Stimulated activated CD4-positive, alpha-beta T cell treated with anti-CD3 and anti-CD28 coated beads, Interleukin-15, amount 100 ng/mL, for 48 hours (primary cell): Measurements from ENCODE around the gene BCL3.
"Not testable (repeated sequence)": the region's sequence is repeated elsewhere in the genome, so short reads cannot be mapped to it uniquely, and the experiment has no call there.

Source experiments
- DNase-seq, 2 donors: peaks; one replicate each; pipeline ENCODE4 v3.0.0-alpha.2; 2020; ENCODE audit warnings: low read depth in 2 of 2

Gene BCL3, protein sequence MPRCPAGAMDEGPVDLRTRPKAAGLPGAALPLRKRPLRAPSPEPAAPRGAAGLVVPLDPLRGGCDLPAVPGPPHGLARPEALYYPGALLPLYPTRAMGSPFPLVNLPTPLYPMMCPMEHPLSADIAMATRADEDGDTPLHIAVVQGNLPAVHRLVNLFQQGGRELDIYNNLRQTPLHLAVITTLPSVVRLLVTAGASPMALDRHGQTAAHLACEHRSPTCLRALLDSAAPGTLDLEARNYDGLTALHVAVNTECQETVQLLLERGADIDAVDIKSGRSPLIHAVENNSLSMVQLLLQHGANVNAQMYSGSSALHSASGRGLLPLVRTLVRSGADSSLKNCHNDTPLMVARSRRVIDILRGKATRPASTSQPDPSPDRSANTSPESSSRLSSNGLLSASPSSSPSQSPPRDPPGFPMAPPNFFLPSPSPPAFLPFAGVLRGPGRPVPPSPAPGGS

DNA sequence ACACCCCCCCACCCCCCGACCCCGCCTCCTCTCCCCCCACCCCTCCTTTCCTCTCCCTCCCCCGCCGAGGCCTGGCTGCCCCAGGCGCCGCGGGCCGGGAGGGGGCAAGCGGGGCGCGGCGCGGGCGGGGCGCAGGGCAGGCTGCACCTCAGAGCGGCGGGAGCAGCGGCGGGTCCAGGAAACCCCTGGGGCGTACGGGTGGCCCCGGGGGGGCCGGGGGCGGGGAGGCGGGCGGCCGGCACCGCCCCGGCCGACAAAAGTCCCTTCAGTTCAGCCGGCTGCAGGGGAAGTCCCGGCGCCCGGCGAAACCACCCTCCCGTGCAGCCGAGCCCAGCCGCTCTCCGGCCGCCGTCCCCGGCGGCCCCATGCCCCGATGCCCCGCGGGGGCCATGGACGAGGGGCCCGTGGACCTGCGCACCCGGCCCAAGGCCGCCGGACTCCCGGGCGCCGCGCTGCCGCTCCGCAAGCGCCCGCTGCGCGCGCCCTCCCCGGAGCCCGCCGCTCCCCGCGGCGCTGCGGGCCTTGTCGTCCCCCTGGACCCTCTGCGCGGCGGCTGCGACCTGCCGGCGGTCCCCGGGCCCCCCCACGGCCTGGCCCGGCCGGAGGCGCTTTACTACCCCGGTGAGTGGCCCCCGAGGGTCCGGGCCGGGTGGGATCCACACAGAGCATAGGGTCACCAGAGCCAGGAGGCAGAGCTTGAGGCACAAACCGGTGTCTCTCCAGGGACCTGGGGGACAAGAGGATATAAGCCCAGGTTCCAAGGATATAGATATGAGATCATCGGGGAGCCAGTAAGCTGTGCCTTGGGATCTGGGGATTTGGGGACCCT is at the start of gene BCL3:
Gene BCL3, plus strand, starts transcription at position 283 of the 829 bp plus-strand sequence. Its CDS starts 83 bp downstream, at position 366.
- DNase-seq = peak; percentile 28 to 64

DNA sequence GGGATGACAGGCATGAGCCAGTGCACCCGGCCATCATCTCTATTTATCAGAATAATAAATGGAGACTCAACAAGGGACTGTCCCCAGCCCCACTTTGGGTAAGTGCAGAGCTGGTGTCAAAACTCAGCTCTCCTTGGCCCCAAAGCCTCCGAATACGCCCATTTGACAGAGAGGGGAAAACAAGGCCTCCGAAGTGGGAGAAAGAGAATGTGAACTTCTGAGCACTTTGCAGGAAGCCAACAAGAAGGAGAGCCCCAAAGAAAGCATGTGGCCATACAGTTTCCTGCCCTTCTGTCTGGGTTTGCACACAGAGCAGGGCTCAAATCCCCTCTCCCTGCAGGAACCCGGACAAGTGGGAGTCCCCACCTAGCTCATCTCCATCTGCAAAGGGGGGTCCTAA is 48.0 kb upstream of the BCL3 start:
- DNase-seq = no peak

DNA sequence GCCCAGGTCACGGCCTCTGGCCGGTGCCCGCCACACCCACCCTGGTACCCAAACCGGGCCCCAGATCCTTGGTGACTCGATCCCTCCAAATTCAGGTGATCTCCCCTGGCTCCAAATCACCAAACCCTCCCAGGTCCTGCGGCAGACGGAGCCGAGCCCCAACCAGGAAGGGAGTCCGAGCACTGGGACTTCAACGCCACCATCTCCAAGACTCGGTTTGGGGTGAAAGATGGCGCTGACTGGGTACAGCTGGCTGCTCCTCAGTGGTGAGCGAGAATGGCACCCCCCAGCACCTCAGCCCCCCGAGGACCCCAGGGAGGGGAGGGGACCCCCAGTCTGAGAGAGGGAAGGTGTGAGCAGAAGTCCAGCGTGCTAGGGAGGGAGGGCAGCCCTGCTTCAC is 47.3 kb upstream of the BCL3 start:
- DNase-seq = no peak

DNA sequence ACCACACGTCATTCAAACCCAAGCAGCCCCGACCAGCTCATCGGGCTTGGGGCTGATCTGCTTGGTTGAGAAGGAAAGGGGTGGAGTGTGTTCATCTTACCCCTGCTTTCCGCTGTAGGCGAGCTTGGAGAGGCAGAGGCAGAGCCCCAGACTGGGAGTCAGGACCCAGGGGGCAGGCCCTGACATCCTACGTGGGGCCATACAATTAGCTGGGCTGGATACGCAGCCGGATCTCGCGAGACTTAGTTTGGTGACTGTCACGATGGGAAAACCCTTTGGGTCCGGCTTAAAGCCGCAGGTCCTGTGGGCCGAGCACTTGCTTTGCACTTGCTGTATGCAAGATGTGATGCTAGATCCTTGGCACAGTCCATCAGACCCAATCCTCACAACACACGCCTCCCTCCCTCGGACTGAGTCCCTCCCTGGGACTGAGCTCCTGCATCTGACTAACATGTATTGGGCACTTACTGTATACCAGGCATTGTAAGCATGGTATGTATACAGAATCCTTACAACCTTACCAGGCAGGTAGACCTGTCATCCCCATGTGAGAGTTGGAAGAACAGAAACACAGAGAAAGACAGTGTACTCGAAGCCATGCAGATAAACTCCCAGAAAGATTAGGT is 45.8 kb upstream of the BCL3 start:
- no peak for DNase-seq

DNA sequence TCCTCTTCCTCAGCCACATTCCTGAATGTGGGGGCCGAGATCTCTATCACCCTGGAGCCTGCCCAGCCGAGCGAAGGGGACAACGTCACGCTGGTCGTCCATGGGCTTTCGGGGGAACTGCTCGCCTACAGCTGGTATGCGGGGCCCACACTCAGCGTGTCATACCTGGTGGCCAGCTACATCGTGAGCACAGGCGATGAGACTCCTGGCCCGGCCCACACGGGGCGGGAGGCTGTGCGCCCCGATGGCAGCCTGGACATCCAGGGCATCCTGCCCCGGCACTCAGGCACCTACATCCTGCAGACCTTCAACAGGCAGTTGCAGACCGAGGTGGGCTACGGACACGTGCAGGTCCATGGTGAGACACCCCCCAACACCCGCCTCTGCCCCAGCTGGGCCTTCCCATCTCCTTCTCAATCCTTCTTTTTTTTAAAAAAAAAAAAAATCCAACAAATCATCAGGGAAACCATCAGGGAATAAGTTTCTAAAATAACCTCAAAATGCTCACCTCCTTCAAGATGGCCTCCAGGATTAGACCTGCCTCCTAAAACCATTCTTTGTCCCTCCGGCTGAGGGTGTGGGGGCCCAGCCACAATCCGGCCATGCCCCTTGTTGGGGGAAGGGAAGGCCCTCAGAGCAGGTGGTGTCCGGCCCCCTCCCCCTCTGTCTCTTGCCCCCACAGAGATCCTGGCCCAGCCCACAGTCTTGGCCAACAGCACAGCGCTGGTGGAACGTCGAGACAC is 45.0 kb upstream of the BCL3 start:
- DNase-seq = no peak

DNA sequence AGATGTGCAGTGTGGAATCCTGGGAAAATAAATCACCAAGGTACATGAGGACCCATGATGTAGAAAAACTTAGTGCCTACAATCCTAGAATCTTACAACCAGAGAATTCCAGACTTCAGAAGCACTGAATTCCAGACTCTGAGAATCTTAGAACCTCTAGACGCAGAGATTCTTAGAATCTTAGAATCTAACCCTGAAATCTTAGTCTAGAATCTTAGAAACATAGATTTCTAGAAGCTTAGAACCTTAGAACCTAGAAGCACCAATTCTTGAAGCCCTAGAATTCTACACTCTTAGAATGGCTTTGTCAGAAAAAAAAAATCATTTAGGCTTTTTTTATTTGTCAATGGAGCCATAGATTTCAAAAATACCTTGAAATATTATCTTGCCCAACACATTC is 43.5 kb upstream of the BCL3 start:
- no peak for DNase-seq

DNA sequence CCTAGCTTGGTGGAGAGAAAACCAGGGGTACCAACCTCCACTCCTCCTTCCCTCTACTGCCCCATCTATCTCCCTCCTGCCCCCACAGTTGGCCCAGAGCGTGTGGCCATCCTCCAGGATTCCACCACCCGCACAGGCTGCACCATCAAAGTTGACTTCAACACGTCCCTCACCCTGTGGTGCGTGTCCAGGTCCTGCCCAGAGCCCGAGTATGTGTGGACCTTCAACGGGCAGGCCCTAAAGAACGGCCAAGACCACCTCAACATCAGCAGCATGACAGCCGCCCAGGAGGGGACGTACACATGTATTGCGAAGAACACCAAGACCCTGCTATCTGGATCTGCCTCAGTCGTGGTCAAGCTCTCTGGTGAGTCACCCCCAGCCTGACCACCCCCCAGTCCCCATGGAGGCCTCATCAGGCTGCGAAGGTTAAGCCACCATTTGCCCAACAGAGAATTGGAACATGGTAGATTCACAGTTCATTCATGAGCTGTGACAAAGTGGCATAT is 43.0 kb upstream of the BCL3 start:
- no peak for DNase-seq

DNA sequence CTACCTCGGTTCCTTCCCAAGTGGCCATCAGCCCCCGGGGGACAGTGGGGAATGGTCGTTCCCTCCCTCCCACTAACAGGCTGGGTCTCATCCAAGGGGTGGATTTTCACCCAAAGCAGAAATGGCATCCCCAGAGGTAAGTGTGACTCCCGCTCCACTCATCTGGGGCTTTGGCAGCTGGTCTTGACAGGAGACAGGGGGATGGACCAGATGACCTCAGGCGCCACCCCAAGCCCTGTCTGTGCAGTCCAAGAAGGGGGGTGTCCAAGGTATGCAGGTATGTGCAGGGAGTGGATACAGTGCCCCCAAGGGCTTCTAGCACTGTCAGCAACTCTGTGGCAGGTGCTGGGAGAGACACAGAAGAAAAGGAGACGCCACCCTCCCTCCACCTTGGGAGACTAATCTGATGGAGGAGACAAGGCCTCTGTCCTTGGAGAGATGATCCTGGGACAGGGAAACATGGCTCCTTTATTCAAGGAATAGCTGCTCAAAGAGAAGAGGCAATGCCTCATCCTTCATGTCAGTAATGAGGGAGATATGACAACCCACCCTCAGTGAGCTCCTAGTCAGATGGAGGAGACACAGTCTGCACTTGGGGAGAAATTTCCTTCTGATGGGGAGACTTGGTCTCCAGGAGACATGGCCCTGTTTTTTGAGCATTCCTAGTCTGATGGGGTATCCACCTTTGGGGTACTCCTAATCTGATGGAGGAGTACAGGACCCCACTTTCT is 41.8 kb upstream of the BCL3 start:
- no peak for DNase-seq

DNA sequence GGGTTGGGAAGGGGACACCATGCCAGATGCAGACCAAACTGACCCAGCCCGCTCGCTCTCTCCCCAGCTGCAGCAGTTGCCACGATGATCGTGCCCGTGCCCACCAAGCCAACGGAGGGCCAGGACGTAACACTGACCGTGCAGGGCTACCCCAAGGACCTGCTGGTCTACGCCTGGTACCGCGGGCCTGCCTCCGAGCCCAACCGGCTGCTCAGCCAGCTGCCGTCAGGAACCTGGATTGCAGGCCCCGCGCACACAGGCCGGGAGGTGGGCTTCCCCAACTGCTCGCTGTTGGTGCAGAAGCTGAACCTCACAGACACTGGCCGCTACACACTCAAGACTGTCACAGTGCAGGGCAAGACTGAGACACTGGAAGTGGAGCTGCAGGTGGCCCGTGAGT is 40.7 kb upstream of the BCL3 start:
- DNase-seq = no peak

DNA sequence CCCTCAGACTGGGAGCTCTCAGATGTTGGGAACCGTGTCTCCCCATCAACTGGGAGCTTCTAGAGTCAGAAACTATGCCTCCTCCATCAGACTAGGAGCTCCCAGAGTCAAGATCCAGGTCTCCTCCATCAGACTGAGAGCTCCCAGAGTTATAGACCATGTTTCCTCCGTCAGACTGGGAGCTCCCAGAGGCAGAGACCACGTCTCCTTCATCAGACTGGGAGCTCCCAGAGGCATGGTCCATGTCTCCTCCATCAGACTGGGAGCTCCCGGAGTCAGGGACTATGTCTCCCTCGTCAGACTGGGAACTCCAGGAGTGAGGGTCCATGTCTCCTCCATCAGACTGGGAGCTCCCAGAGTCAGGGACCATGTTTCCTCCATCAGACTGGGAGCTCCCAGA is 39.6 kb upstream of the BCL3 start:
- DNase-seq = no peak

DNA sequence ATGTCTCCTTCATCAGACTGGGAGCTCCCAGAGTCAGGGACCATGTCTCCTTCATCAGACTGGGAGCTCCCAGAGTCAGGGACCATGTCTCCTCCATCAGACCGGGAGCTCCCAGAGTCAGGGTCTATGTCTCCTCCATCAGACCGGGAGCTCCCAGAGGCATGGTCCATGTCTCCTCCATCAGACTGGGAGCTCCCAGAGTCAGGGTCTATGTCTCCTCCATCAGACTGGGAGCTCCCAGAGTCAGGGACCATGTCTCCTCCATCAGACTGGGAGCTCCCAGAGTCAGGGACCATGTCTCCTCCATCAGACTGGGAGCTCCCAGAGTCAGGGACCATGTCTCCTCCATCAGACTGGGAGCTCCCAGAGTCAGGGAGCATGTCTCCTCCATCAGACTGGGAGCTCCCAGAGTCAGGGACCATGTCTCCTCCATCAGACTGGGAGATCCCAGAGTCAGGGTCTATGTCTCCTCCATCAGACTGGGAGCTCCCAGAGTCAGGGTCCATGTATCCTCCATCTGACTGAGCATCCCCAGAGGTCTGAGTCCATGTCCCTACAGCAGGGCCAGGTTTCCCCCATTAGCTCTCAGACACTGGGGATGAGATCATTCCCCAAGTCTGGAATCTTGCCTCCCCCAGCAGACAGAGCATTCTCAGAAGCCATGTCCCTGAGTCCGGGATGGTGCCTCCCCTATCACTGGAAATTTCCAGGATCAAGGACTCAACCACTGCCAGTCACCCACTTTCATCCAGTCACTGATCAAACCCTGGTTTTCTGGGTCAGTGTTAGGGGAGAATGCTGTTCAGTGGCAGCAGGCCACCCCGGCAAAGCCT is 38.9 kb upstream of the BCL3 start:
- DNase-seq = not testable (repeated sequence)

DNA sequence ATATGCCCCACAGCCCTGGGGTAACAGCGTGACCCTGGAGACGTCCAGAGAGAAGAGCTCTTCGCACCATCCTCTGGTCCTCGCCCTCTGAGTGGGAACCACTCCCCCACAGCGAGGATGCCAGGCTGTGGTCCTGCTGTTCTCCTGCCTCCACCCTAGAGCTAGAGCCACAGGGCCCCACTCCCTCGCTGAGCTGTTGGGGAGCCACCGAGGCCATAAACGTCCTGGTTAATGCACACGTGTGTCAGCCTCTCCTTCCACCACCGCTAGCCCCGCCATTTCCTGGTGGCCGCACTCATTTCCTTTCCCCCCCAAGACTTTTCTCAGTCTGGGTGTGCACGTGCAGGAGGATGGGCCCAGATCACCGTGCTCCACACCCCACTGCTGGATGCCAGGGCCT is 38.0 kb upstream of the BCL3 start:
- DNase-seq = no peak

DNA sequence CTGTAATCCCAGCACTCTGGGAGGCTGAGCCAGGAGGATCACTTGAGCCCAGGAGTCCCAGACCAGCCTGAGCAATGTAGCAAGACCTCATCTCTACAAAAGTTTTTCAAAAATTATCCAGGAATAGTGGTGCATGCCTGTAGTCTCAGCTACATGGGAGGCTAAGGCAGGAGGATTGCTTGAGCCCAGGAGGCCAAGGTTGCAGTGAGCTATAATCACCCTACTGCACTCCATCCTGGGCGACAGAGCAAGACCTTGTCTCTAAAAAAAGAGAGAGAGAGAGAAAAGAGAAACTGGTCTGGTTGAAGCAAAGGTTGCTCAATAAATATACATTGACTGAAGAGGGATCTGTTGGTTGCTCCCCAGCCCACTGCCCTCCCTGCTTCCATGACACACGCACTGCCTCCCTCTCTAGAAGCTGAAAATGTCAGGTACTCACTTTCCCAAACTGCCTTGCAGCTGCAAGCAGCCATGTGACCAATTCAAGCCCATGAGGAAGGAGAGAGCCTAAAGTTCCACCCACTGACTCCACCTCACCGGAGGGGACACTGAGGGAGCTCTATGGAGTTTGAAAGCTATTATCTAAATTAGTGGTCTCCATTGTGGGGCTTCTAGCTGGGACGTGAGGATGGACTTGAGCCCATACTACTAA is 35.5 kb upstream of the BCL3 start:
- no peak for DNase-seq

DNA sequence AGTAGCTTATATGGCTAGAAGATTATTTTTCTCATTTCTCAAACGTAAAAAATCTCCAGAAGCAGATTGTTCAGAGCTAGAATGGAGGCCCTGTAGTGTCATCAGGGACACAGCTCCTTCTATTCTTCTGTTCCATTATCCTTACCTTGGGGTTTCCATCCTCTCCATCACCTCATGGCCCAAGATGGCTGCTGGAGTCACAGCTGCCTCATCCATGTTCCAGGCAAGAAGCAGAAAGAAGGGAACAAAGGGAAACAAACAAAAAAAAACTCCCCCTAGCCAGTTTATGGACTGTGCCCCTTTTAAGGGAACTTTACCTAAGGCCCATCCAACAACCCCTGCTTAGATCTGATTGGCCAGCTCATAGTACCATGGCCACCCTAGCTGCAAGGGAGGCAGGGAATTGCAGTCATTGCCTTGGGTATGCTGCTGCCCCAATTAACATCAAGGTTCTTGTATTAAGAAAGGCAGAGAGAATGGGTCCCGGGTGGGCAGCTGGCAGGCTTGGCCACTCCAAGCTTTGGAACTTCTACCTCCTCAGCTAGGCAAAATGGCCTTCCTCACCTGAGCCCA is 33.8 kb upstream of the BCL3 start:
- no peak for DNase-seq

DNA sequence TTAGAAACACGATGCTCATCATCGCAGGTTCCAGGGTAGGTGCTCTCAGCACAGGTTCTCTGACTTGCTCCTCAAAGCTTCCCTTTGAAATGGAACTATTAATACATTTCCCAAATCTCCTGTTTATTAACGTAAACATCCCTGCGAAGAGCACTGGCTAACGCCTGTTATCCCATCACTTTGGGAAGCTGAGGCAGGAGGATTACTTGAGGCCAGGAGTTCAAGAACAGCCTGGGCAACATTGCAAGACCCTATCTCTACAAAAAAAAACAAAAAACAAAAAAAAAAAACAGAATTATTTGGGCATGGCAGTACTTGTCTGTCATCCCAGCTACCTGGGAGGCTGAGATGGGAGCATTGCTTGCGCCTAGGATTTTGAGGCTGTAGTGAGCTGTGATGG is 30.9 kb upstream of the BCL3 start:
- DNase-seq = no peak

DNA sequence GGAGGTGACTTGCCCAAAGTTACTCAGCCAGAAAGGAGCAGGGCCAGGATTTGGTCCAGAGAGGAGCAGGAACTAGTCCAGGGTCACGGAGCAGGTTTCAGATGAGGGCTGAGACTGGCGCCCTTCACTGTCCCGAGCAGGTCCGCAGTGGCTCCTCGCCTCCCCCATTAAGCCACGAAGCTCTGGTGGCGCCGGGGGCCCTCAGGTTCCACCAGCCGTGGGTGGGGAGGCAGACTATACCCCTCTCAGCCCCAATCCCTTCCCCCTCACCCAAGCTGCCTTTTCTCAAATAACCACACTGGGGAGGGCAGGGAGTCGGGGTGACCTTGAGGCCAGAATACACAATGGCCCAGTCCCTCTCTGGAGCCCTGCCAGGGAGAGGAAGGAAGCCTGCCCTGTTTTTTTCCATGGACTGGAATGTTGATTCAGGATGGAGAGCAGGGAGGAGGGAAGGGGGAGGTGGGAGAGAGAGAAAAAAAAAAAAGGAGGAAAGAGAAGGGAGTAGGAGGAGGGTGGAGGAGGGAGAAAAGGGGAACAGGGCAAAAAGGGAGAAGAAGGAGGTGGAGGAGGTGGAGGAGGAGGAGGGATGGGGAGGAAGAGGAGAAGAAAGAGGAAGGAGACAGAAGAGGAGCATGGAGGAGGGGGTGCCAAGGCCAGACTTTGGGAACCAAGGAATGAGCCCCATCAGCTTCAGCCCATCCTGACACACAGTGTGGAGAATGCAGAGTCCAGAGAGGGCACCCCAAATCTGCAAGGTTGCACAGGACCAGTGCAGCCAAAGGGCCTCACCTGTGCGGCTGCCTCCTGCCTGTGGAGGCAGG is 29.9 kb upstream of the BCL3 start:
- DNase-seq = no peak

DNA sequence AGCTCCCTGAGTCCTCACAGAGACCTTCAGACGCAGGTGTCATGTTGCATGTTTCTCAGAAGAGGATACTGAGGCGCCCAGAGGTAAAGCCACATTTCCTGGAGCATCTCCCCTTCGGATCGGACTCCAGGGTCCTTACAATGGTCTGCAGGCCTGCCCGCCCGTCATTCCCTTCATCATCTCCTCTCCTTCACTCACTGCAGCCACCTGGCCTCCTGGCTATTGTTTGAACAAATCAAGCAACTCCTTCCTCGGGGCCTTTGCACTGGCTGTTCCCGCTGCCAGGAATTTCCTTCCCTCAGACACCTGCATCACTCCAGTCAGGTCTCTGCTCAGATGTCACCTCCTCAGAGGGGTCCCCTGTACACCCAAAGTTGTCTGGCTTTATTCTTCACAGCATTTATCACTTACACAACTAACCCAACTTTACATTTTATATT is 29.2 kb upstream of the BCL3 start:
- no peak for DNase-seq

DNA sequence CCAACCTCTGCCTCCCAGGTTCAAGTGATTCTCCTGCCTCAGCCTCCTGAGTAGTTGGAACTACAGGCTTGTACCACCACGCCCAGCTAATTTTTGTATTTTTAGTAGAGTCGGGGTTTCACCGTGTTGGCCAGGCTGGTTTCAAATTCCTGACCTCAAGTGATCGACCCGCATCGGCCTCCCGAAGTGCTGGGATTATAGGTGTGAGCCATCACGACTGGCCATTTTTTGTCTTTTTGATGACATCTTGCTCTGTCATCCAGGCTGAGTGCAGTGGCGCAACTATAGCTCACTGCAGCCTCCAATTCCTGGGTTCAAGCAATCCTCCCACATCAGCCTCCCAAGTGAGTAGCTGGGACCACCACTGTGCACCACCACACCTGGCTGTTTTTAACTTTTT is 28.1 kb upstream of the BCL3 start:
- DNase-seq = not testable (repeated sequence)
